AG09309 (cell line): ENCODE data around the gene SOX30.
A peak's percentile ranks its signal among the peaks of the same experiment; 100 is the strongest.

Source experiments
- DNase-seq: peaks from one replicate; pipeline ENCODE4 v3.0.0-alpha.2; 2010; ENCODE audit warnings: low read depth
- H3K4me3 ChIP-seq: 2 replicates; pipeline ENCODE4 v1.5.1; 2011; ENCODE audit warnings: mild to moderate bottlenecking, low read depth, low read length, moderate library complexity; ENCODE audit not compliant: control insufficient read depth
- CTCF ChIP-seq: IDR thresholded peaks from 2 replicates; pipeline ENCODE4 v1.5.1; 2011; ENCODE audit warnings: mild to moderate bottlenecking, low read depth, low read length, inconsistent platforms; ENCODE audit not compliant: insufficient read depth, control insufficient read depth; ENCODE audit errors: missing control alignments

SOX30 gene

DNA sequence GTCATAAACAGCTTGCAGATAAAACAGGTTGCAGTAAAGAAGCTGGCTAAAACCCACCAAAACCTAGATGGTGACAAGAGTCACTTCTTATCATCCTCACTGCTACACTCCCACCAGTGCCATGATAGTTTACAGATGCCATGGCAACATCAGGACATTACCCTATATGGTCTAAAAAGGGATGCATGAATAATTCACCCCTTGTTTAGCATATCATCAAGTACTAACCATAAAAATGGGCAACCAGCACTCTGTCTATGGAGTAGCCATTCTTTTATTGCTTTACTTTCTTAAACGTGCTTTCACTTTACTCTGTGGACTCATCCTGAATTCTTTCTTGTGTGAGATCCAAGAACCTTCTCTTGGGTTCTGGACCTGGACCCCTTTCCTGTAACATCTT is 6.7 kb upstream of the SOX30 start:
- H3K4me3 ChIP-seq, result no peak overlapping the region
- no peak for TF ChIP-seq CTCF
- DNase-seq, result no peak

- no peak overlapping the region for H3K4me3 ChIP-seq
- no peak for TF ChIP-seq CTCF
- no peak for DNase-seq
These were observed 5.3 kb upstream of the SOX30 start for GRCh38 chr5:157657516-157657915.

- peak overlapping the region; percentile 27 for H3K4me3 ChIP-seq
- no peak for DNase-seq
- peak; percentile 33 for TF ChIP-seq CTCF
These were observed 438 bp downstream of the SOX30 start for GRCh38 chr5:157651623-157652376.

DNA sequence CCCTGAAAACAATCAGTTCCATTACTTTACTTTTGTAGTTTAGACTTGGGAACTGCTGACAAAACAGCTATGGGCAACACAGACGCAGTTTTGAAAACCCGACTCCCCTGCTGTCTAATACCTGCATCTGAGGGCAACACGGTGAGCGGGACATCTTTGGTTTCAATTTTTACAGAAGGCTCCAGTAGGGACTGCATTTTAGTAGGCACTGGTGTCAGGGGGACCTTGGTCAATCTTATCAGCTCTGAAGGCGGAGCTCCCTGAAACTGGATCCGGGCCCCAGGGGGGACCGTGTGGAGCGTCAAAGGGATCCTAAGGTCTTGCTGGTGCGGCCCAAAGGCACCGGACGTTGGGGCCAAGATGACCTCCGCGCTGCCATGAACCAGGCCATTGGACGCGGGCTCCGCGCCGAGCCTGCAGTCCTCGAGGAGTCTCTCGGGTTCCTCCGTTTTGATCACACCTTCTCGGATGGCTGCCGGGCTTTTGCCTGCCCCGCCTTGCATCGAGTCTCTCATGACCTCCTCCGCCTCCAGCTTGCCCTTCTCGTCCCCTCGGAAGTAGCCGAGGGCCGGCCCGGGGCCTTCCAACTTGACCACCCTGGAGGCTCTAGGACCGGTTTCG is 1.1 kb downstream of the SOX30 start:
- no peak for DNase-seq
- no peak for TF ChIP-seq CTCF
- H3K4me3 ChIP-seq, result no peak overlapping the region

GRCh38 chr5:157649101-157649500 is 3.1 kb downstream of the SOX30 start:
- DNase-seq, result no peak
- H3K4me3 ChIP-seq, result no peak overlapping the region
- TF ChIP-seq CTCF, result no peak

DNA sequence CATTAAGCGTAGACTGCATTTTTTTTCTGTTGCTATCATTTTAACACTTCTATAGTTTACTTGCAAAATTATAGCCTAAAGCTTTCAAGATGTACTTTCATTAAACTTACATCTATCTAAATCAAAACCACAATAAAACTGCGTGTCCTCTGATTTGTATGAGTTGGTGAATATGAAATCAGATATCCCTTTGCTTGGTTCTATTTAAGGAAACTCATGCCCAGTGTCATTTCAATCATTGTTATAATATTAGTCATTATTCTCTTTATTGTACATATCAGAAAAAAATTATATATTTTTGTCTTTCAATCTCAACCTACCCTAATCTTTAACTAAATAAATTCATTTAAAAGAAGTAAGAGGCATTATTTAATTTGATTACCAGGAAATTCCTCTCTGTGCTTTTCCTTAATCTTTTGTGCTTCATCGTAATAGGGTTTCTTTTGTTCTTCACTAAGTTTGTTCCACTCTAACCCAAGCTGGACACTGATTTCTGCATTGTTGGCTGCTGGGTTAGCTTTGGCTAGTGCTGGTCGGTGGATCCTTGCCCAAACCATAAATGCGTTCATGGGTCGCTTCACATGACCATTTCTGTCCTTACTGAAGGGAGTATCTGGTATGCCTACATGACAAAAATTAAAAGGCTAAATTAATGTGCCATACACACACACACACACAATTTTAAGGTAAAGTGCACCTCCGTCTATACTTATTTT is 3.8 kb downstream of the SOX30 start:
- DNase-seq, result no peak
- no peak for TF ChIP-seq CTCF
- H3K4me3 ChIP-seq, result no peak overlapping the region
